ENCODE results near the gene BTG2.
A peak's percentile ranks its signal among the peaks of the same experiment; 100 is the strongest.

BTG2 gene

GRCh38 chr1:203276916-203277545 lies 28.3 kb upstream of the BTG2 start:
- no peak for DNase-seq

- DNase-seq = no peak
Observed at GRCh38 chr1:203278082-203278884, 27.0 kb upstream of the BTG2 start.

- DNase-seq = no peak
Observed at GRCh38 chr1:203278885-203279406, 26.4 kb upstream of the BTG2 start.

GRCh38 chr1:203280061-203280460 lies 25.3 kb upstream of the BTG2 start:
- DNase-seq = no peak

- DNase-seq = no peak
Observed at GRCh38 chr1:203281033-203281432, 24.3 kb upstream of the BTG2 start.

GRCh38 chr1:203281851-203282661 lies 23.3 kb upstream of the BTG2 start:
- no peak for DNase-seq

- no peak for DNase-seq
Observed at GRCh38 chr1:203282720-203283542, 22.4 kb upstream of the BTG2 start.

- no peak for DNase-seq
Observed at GRCh38 chr1:203283597-203283996, 21.7 kb upstream of the BTG2 start.

- no peak for DNase-seq
Observed at GRCh38 chr1:203284411-203285123, 20.8 kb upstream of the BTG2 start.

- DNase-seq = no peak
Observed at GRCh38 chr1:203286161-203286984, 18.9 kb upstream of the BTG2 start.

- DNase-seq = peak; percentile 70
Observed at GRCh38 chr1:203287109-203287893, 18.0 kb upstream of the BTG2 start.

- DNase-seq = no peak
Observed at GRCh38 chr1:203287898-203288297, 17.4 kb upstream of the BTG2 start.

GRCh38 chr1:203288400-203288799 lies 16.9 kb upstream of the BTG2 start:
- DNase-seq = no peak

- peak; percentile 84 for DNase-seq
Observed at GRCh38 chr1:203289281-203289981, 15.9 kb upstream of the BTG2 start.

- DNase-seq = no peak
Observed at GRCh38 chr1:203289982-203290260, 15.4 kb upstream of the BTG2 start.

- peak; percentile 99 for DNase-seq
Observed at GRCh38 chr1:203290261-203291089, 14.8 kb upstream of the BTG2 start.

- DNase-seq = no peak
Observed at GRCh38 chr1:203291201-203292096, 13.9 kb upstream of the BTG2 start.

- no peak for DNase-seq
Observed at GRCh38 chr1:203295796-203296195, 9.5 kb upstream of the BTG2 start.

Measured in activated CD8-positive, alpha-beta memory T cell treated with anti-CD3 and anti-CD28 coated beads, Interleukin-2, amount 50 U/mL, for 4 hours (primary cell).